Left colon (tissue), 2 donors: ENCODE measurements around the gene DSG1. TPM values are rescaled to one million over a fixed set of nuclear protein-coding genes. Genes with fewer than 3 reads are reported as not detected.
A peak's percentile ranks its signal among the peaks of the same experiment; 100 is the strongest.
"Not testable (repeated sequence)": the region's sequence is repeated elsewhere in the genome, so short reads cannot be mapped to it uniquely, and the experiment has no call there.

Source experiments
- ATAC-seq: fragments of 200-7000 bp; cut with Tn5 transposase; one replicate; pipeline ENCODE4 v1.9.1; 2020; ENCODE audit warnings: mild to moderate bottlenecking, moderate library complexity
- DNase-seq, 2 donors: peaks; one replicate each; pipeline ENCODE4 v3.0.0-alpha.2; 2020
- intact Hi-C, 2 donors: fragments of 100-400 bp; cut with DNase I in 1 of 2; cut with micrococcal nuclease in 1 of 2; formaldehyde crosslinking; loops; one replicate each; pipeline versions ENCODE4 v1.11.2 to v1.14.0; 2022; cut with DNase I, micrococcal nuclease
- long read RNA-seq: library from polyadenylated mRNA; unstranded; transcript quantifications from one replicate; pipeline ENCODE4 v2.0.0, GENCODE V29; 2021
- total RNA-seq, 2 donors: library from RNA; stranded (reverse); fragmentation: NEBNext Ultra II Directional; extraction: Animal tissue kit (Norgen Biotek cat#: 25700); gene quantifications; one replicate each; pipeline ENCODE4 v1.2.1, GENCODE V29; 2021
- donor health status: DM: no; HTN: no; CAD: no.
- donor health status: DM: yes; HTN: yes; CAD: no.

Gene DSG1
- not detected for total RNA-seq
- long read RNA-seq: 0 reads

DNA sequence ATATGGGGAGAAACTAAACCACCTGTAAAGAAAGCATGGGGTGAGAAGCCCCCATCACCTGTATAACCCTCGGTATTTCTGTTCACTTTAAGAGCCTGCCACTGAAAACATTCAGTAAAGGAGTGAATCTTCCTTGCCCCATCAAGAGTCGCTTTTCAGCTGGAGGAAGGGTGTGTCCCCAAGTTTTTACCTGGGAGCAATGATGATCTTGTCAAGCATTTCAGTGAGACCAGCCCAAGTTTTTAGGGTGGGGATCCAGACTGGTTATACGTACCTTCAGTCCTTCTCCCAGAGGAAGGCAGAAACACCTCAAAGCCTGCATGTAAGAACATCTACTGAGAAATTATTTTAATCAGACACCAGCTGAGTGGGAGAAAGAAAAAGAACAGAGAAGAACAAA, at the start of gene DSG1:
TSS of gene DSG1 (plus strand) at position 301 of the 400 bp plus-strand sequence. CDS start 141 bp downstream, outside the sequence.
- DNase-seq (no peak), ATAC-seq (no peak)
- intact Hi-C loops: no loop called here

DNA sequence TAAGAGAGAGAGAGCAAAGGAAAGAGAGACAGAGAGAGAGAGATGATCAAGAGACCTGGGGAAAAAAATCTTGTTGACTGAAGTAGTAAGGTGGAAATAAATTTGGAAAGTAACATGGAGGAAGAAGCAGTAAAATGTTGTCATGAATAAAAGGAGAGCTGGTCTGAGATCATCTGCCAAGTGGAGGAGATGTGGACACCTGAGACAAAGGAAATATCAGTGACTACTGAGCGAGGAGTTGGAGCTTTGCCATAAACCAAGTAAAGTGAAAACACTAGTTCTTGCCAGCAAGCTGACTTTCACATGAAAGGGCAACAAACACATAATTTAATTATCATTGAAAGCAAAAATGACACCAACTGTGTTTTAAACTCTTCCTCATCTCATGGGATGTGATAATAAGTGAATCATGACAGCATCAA, 49.0 kb upstream of the DSG1 start:
- intact Hi-C loops: no loop called here
- ATAC-seq: peak; percentile 52
- DNase-seq: no peak

DNA sequence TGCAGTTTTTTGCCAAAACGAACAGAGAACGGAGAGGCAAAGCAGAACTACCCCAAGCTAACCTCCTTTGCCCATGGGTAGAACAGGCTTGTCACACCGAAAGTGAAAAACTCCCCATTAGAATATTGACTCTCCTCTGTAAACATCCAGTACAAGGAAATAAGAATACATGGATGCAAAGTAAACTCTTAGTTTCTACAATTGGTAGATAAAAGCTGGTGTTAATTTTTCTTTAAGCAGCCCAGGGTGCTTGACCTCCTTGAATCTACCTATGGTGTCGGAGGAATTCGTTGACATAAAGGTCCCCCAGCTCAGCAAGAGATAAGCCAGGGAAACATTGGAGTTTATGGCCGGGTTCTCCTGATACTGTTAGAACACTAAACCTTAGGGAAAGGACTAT, 48.4 kb upstream of the DSG1 start:
- intact Hi-C loops: no loop called here
- DNase-seq: no peak
- peak; percentile 63 for ATAC-seq

DNA sequence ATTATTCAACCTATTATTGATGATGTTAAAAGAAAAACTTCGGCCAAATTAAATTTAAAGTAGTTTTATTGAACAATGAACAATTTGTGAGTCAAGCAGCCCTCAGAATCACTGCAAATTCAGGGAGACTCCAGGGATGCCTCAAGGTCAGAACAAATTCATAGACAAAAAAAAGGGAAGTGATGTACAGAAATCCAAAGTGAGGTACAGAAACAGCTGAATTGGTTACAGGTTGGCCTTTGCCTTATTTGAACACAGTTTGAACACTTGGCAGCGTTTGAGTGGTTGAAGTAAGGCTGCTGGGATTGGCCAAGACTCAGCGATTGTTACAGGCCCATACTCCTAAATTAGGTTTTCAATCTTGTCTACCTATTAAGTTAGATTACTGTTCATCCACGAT, 47.4 kb upstream of the DSG1 start:
- intact Hi-C loops: no loop called here
- DNase-seq: no peak
- no peak for ATAC-seq

DNA sequence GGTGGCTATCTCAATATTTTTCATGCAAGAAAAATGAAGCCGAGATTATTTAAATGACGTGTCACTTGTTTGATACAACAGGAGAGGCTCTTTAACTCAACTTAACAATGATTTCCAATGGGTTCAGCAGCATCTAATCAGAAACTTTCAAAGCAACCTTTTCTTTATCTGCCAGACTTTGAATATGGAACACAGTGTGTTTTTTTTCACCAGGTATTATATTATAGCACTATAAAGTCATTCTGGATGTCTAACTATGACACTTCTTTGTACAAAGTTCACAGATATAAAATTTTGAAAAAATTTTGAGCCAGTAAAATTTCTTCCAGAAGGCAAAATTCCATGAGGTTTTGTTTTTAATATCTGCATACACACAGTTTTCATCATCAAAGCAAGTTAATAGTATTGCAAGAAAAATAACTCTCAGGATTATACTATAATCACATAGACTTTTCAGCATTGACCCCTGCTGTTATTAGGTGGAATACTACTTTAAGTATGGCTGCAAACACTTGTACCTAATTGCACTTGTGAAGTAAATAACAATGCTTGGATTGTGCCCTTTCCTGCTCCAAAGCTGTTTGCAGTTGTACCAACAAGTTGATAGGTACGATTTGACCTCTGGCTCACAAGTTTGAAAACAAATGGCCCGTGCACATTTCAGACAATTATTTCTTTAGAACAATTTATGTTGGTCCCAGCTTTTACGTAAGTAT, 44.0 kb upstream of the DSG1 start:
- intact Hi-C loops: no loop called here
- peak; percentile 65 for ATAC-seq
- DNase-seq: no peak

DNA sequence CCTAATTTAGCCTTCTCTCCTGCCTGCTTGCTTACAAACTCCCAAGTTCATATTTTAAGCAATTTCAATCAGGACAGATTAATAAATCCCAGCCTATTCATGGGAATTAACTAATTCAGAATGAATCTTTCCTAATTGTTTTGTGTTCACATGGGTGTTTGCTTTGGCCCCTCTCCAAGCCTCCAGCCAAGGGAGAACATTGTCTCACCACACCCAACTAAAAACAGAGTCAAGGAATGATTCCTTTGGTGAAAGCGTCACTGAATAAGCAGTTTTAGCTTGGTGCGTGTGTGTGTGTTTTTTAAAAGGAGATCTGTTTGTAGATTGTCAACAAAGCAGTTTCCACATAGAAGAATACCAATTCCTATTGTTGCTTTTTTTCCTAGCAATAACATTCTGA, 43.0 kb upstream of the DSG1 start:
- ATAC-seq: peak; percentile 53
- intact Hi-C loops: no loop called here
- peak; percentile 75 to 78 for DNase-seq

DNA sequence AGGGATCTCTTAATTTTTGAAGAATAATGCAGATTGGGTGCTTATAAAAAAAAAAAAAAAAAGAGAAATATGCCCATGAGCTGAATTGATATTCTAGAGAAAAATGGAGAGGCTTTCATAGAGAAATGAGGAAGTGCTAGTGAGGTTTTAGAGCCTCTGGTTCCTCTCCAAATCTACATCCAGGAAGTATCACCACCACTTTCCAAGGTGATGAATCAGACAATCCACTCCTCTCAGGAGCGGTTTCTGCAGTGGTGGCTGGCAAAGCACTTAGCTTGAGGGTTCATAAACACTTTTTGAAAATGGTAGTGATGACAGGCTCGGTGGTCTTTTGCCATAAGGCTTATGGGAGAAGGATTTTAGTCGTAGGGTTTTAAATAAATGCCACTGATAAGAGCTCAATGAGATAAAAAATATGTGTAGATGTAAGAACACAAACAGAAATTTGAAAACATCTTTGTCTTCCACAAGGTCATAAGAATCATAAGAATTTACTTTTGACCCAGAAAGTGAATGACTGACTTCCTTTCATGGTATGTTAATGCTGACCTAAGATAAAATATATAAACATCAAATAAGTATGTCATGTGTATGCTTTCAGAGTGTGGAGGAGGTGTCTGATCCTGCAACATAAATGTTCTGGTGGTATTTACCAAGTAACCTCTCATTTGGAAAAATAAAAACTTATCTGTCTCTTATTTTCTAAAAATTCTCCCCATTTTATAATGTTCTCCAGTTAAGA, 42.1 kb upstream of the DSG1 start:
- ATAC-seq (peak; percentile 65), DNase-seq (peak in 1 of 2 donors; percentile 40)

DNA sequence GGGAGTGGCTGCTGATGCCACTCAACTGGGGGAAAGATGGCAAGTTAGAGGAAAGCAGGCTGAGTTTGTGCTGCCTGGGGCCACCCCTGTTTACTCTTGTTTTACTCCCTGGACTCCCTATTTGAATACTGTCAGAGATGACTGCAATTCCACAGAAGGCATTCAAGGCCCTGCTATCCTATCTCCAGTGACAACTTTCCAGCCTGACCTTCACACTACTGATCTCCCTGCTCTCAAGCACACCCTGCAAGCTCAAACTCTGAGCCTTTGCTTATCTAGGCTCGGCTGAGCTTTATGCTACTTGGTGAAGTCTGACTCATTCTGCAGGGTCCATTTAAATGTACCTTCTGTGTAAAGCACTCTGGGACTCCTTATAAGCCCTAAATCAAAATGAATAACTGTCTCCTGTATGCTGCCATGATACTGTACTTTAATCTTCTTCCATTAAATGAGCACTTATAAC, 39.3 kb upstream of the DSG1 start:
- peak in 1 of 2 donors; percentile 35 for DNase-seq
- ATAC-seq: peak; percentile 81
- intact Hi-C loops: no loop called here

More for the DNA sequence above, 42.1 kb upstream of the DSG1 start:
- intact Hi-C loops: no loop called here

DNA sequence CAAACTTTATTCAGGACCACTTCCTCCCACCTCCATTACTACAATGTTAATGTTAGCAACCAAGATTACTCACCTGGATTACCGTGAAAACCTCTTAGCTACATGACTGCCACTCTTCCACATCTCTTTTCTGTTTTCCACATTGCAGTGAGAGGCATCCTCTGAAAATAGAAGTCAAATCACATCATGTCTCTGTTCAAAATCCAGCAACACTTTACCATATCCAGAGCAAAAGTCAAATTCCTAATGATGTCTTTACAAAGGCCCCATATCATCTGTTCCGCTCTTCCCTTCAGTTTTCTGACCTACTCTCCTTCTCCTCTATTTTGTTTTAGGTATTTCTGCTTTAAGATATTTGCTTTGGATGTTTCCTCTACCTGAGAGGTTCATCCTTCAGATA, 37.5 kb upstream of the DSG1 start:
- DNase-seq: no peak
- no peak for ATAC-seq
- intact Hi-C loops: no loop called here

DNA sequence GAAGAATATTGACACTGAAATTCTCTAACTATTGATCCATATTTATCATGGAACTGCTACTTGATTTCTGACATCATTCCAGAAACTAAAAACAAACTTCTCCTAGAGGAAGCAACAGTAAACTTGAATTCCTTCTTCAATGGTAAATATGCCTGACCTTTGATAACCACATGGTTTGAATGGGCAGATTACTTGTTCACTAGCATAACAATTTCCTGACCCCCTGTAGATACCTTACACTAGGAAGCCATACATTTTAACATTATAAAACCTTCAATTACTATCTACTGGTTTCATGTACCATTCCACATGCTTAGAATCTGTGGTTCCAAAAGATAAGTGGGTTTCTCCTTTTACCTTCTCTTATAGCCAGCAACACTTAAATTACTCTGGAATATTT, 36.5 kb upstream of the DSG1 start:
- intact Hi-C loops: no loop called here
- ATAC-seq: no peak
- DNase-seq: no peak

DNA sequence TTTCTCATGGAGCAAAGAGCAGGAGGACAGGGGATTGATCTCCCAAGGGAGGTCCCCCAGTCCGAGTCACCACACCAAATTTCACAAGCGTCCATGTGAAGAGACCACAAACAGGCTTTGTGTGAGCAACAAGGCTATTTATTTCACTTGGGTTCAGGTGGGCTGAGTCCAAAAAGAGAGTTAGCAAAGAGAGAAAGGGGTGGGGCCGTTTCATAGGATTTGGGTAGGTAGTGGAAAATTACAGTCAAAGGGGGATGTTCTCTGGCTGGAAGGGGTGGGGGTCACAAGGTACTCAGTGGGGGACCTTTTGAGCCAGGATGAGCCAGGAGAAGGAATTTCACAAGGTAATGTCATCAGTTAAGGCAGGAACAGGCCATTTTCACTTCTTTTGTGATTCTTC, 28.5 kb upstream of the DSG1 start:
- intact Hi-C loops, DNase-seq, ATAC-seq: not testable (repeated sequence)

DNA sequence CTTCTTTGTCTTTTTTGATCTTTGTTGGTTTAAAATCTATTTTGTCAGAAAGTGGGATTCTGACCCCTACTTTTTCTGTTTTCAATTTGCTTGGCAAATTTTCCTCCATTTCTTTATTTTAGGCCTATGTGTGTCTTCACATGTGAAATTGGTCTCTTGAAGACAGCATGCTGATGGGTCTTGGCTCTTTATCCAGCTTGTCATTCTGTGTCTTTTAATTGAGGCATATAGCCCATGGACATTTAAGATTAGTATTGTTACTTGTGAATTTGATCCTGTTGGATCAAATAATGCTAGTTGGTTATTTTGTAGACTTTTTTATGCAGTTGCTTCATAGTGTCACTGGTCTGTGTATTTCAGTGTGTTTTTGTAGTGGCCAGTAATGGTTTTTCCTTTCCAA, 26.3 kb upstream of the DSG1 start:
- ATAC-seq: no peak
- DNase-seq: no peak
- intact Hi-C loops: no loop called here

DNA sequence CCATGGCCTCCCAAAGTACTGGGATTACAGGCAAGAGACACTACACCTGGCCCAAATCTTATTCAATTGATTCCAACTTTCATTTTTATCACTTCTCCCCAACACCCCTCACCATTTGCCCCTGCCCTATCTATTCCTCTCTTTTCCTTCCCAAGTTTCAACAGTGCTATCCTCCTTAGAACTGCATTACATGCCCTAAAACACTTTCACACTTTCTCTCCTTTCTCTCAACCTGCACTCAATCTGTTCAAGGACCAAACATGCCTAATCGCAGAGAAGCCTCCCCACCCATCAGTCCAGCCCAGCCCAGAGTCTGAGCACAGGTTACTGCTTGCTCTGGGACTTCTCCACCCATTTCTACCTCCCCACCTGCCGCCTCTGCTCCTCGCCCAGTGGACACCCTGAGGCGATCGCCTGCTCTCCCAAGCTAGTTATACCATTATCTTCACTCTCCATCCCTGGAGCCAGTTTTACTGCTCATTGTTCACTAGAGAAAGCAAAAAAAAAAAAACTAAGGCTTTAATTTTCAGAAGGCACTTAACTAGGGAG, 23.7 kb upstream of the DSG1 start:
- ATAC-seq (no peak), DNase-seq (no peak)
- intact Hi-C loops: no loop called here

DNA sequence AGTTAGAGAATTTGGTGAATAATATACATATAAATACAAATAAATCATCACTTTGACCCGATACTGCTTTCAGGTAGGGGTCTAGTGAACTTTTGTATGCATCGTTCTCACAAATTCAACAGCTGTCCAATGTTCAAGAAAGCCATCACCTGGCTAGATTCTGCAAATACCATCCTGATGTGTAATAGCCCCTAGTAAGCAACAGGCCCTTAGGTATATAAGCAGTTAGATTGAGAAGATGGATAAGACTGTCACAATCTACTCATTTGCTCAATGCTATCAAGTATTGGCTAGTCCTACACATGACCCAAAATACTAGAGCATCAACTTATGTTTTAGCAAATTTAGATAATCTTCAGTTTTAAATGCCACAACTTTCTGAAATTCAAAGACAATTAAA, 20.7 kb upstream of the DSG1 start:
- ATAC-seq: no peak
- DNase-seq: no peak
- intact Hi-C loops: no loop called here

DNA sequence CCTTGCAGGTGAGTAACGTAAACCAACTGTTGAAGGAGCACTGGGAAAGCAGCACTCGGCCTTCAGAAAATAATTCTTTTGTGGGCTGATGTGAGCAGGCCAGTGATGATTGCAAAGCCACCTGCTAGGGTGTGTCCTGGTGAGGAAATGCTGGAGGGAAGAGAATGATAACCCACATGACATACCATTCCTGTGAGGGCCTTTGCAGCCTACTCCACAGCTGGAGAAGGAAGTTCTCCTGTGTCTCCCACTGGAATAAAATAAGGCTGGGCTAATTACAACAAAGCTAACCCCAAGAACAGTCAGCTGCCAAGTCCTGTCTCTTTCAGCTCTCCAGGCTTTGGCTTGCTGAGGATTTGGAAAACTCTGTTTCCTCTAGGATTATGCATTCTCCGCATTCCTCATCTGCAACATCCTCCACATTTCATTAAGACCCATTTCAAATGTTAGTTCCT, 16.7 kb upstream of the DSG1 start:
- ATAC-seq (peak; percentile 94), DNase-seq (no peak)
- intact Hi-C loops: no loop called here

DNA sequence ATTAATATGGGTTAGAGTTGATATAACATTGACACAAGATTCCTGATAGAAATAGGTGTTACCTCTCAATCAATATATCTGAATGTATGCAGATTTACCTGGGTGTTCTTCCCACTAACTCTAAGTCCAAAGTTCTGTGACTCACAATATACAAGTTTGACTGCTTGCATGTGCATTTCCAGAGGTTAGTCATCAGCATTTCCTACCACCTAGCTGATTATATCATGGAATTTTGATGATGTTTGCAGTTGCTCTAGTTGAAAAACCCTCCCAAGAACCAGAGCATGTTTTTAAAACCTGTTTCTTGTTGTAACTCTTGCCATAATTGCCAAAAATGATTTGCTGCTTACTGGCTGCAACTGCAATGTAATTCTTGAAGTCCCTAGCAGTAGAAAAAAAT, 15.0 kb upstream of the DSG1 start:
- ATAC-seq (peak; percentile 88), DNase-seq (no peak)
- intact Hi-C loops: no loop called here

DNA sequence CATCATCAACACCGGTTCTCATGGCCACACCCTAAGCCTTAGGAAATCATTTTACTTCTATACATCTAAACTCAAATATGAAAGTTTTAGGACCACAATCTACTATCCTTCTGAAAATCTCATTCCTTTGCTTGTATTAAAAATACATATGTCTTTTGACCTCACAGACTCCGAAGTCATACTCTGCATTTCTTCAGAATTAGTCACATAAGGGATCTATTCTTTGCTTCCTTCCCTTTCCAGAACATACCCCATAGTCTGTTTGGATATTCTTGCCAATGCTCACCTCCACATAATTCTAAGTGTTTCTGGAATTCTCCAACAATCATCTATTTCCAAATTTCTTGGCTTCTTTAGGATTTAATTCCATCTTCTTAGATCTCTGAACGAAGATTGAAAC, 14.2 kb upstream of the DSG1 start:
- no peak for ATAC-seq
- no peak for DNase-seq
- intact Hi-C loops: no loop called here

DNA sequence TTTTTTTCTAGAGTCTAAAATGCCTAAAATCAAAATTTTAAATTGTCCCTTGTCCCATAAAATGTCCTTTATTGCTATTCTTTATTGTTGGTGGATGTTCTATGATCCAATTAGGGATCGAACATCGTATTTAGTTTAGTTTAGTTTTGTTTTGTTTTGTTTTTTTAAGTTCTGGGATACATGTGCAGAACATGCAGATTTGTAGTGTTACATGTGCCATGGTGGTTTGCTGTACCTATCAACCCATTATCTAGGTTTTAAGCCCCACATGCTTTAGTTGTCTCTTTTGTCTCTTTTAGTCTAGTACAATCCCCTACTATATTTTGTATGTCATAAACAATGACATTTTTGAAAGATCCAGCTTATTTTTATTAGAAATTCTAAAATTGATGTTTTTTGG, 8.8 kb upstream of the DSG1 start:
- DNase-seq (no peak), ATAC-seq (no peak)
- intact Hi-C loops: no loop called here

DNA sequence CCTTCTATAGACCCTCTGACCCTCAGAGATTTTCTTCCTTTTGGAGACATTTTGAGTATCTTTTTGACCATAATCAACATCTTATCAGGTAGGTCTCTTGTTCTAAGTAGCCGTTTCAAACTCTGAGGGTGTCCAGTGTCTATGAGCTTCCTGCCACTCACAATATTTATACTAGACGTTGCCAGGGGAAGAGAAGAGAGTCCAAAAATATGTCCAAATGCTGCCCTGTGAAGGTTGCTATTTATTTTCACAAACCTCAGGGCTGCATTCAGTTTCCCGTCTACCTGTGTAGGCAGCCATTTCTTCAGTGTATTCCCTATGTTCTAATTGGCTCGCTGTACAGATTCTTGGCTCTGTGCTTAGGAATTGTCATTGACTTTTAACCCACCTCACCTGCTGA, 986 bp upstream of the DSG1 start:
- ATAC-seq: no peak
- intact Hi-C loops: no loop called here
- no peak for DNase-seq

DNA sequence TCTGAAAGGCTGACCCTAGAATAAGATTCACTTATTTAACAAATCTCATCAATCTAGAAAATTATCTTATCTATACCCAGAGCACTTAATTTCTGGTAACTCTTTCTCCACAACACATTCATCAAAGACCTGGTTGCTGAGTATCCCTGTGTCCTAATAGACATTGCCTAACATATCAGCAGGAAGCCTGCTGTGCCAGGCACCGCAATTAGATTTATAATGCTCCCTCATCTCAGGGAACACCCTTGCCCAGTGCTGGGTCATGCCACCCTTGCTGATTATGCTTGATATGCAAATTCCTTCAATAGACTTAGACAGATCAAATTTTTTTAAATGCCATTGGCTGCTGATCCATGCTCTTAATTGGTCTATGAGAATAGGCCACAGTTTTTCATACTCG, 3.8 kb downstream of the DSG1 start:
- DNase-seq (no peak), ATAC-seq (no peak)
- intact Hi-C loops: no loop called here
